ENCODE data around the gene HTR3D. TPM values are rescaled to one million over a fixed set of nuclear protein-coding genes. Genes with fewer than 3 reads are reported as not detected.

HTR3D gene
- polyA plus RNA-seq, 1 of the 3 experiments (the other 2 are of a cell fraction): not detected

DNA sequence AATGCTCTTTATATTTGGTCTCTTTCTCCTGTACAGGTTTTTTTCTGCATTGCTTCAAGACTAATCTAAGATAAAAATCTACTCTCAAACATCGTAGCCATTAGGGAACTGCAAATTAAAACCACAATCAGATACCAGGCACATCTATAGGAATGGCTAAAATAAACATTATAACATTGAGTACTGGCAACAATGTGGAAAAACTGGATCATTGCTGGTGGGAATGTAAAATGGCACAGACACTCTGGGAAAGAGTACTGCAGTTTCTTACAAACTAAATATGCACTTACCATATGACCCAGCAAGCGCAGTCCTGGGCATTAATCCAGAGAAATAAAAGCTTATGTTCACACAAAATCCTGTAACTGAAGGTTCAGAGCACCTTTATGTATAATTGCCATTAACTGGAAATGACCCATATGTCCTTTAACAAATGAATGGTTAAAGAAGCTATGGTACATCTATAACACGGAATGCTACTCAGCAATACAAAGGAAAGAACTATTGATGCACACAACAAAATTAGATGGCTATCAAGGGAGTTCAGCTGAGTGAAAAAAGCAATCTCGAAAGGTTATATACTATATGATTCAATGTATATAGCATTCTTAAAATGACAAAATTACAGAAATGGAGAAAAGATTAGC lies 20.2 kb upstream of the HTR3D start:
- ChIA-PET POLR2A (no interaction called here), CTCF (interaction anchor here (1.1 to 1.3 kb wide), 2 partner anchors 116 to 502 kb away, joined by 3 to 4 read pairs; no protein-coding TSS in a partner anchor)
- Histone ChIP-seq H3K79me2 (ENCODE audit: insufficient read depth) (peaks cover 20% of the 10 kb centered on the region), H3K4me2 (no peak overlapping the region), H3F3A (replicated peaks; ENCODE audit: insufficient read depth) (no peaks in the 10 kb centered on the region), H3K27me3 (ENCODE audit: insufficient read depth) (no peaks in the 10 kb centered on the region), H3K36me3 (replicated peaks in 1 of 2; ENCODE audit: control insufficient read depth in 1 of 2, insufficient read depth in 2 of 2, low read length in 1 of 2) (peaks cover 29 to 31% of the 10 kb centered on the region in 2 experiments), H3K9ac (no peak overlapping the region), H3K4me3 (ENCODE audit: low read depth in 2 of 2, low read length in 1 of 2) (no peak overlapping the region), H3K9me3 (no peaks in the 10 kb centered on the region), H3K9me2 (no peaks in the 10 kb centered on the region), H3K4me1 (ENCODE audit: control insufficient read depth in 1 of 2, insufficient read depth in 2 of 2, low read depth in 1 of 2, low read length in 1 of 2) (peaks cover 7 to 13% of the 10 kb centered on the region in 2 experiments; a peak in 3 of 4 replicates), H4K20me1 (ENCODE audit: insufficient read depth) (no peaks in the 10 kb centered on the region), H2AFZ (ENCODE audit: low read depth) (no peak overlapping the region), H3K27ac (ENCODE audit: low read depth in 2 of 2, low read length in 1 of 2) (no peak overlapping the region)
- DNase-seq: no peak
- WGBS (ENCODE audit: low lambda C conversion rate): 68% methylated on average over 4 of the region's 4 CpGs
- TF ChIP-seq, protein P1, sequence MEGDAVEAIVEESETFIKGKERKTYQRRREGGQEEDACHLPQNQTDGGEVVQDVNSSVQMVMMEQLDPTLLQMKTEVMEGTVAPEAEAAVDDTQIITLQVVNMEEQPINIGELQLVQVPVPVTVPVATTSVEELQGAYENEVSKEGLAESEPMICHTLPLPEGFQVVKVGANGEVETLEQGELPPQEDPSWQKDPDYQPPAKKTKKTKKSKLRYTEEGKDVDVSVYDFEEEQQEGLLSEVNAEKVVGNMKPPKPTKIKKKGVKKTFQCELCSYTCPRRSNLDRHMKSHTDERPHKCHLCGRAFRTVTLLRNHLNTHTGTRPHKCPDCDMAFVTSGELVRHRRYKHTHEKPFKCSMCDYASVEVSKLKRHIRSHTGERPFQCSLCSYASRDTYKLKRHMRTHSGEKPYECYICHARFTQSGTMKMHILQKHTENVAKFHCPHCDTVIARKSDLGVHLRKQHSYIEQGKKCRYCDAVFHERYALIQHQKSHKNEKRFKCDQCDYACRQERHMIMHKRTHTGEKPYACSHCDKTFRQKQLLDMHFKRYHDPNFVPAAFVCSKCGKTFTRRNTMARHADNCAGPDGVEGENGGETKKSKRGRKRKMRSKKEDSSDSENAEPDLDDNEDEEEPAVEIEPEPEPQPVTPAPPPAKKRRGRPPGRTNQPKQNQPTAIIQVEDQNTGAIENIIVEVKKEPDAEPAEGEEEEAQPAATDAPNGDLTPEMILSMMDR (IDR thresholded peaks at IDR 0.05): no peak
- TF ChIP-seq RCOR1 (IDR thresholded peaks at IDR 0.05; ENCODE audit: low read length) (peak; percentile 27; the same call in 1 of the 2 replicates), FOXJ3 (CRISPR knock-in tag; IDR thresholded peaks at IDR 0.05) (no peak), CHD2 (IDR thresholded peaks at IDR 0.05; ENCODE audit: low read length, partially characterized antibody) (no peak)

DNA sequence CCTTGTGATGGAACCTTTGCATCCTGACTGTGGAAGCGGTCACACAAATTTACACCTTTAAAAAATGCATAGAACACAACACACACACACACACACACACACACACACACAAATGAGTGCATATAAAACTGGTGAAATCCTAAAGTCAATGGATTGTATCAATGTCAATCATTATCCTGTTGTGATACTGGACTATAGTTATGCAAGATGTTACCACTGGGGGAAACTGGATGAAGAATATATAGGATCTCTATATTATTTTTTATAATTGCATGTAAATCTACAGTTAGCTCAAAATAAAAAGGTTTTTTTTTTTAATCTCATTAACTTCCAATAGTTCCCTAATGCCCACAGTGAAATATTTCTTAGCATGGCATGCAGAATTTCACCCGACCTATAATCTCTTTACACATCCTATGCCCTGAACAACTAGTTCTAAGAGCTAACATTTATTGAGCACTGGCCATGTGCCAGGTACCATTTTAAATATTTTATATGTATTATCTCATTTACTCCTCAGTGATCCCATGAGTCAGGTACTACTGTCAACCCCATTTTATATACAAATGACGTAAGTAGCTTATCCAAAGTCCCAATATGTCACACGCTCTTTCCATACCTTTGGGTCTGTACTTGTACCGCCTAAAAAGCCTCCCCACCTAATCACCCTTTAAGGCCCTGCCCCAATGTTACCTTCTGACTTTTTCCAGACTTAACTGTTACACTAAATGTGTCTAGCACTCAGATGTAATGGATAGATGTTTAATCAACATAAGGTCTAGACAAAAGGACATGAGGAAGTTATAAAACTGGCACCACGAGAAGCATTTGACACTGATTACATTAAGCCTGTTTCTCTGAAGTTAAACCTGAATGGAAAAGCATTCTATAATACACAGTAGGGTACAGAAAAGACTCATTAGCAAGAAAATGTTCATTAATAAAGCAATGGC lies 19.3 kb upstream of the HTR3D start:
- no peaks in the 10 kb centered on the region for H4K20me1 ChIP-seq (ENCODE audit: insufficient read depth)
- no peak overlapping the region for H3K27ac ChIP-seq (ENCODE audit: low read depth in 2 of 2, low read length in 1 of 2)
- DNase-seq: no peak
- no peaks in the 10 kb centered on the region for H3K9me3 ChIP-seq
- peaks cover 26% of the 10 kb centered on the region for H3K79me2 ChIP-seq (ENCODE audit: insufficient read depth)
- WGBS (ENCODE audit: low lambda C conversion rate): 97% methylated on average over 6 of the region's 6 CpGs
- H3K9me2 ChIP-seq: no peaks in the 10 kb centered on the region
- no peak overlapping the region for H2AFZ ChIP-seq (ENCODE audit: low read depth)
- ChIA-PET CTCF (interaction anchor here (1.1 to 1.3 kb wide), 2 partner anchors 116 to 501 kb away, joined by 3 to 4 read pairs; no protein-coding TSS in a partner anchor), POLR2A (no interaction called here)
- H3K4me1 ChIP-seq (ENCODE audit: control insufficient read depth in 1 of 2, insufficient read depth in 2 of 2, low read depth in 1 of 2, low read length in 1 of 2): peaks cover 11 to 20% of the 10 kb centered on the region in 2 experiments; a peak in 3 of 4 replicates
- H3K4me3 ChIP-seq (ENCODE audit: low read depth in 2 of 2, low read length in 1 of 2): no peak overlapping the region
- H3K27me3 ChIP-seq (ENCODE audit: insufficient read depth): no peaks in the 10 kb centered on the region
- no peak overlapping the region for H3K4me2 ChIP-seq
- H3F3A ChIP-seq (replicated peaks; ENCODE audit: insufficient read depth): no peaks in the 10 kb centered on the region
- H3K36me3 ChIP-seq (replicated peaks in 1 of 2; ENCODE audit: control insufficient read depth in 1 of 2, insufficient read depth in 2 of 2, low read length in 1 of 2): peaks cover 29 to 31% of the 10 kb centered on the region in 2 experiments
- H3K9ac ChIP-seq: no peak overlapping the region
- TF ChIP-seq, protein P2, sequence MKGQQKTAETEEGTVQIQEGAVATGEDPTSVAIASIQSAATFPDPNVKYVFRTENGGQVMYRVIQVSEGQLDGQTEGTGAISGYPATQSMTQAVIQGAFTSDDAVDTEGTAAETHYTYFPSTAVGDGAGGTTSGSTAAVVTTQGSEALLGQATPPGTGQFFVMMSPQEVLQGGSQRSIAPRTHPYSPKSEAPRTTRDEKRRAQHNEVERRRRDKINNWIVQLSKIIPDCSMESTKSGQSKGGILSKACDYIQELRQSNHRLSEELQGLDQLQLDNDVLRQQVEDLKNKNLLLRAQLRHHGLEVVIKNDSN (IDR thresholded peaks at IDR 0.05; ENCODE audit: borderline replicate concordance, low read depth): no peak
- no peak for TF ChIP-seq GATA2 (CRISPR knock-in tag; IDR thresholded peaks at IDR 0.05)
- TF ChIP-seq, protein P3, sequence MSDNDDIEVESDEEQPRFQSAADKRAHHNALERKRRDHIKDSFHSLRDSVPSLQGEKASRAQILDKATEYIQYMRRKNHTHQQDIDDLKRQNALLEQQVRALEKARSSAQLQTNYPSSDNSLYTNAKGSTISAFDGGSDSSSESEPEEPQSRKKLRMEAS (IDR thresholded peaks at IDR 0.05; ENCODE audit: low read depth): no peak
- TF ChIP-seq, protein P4, sequence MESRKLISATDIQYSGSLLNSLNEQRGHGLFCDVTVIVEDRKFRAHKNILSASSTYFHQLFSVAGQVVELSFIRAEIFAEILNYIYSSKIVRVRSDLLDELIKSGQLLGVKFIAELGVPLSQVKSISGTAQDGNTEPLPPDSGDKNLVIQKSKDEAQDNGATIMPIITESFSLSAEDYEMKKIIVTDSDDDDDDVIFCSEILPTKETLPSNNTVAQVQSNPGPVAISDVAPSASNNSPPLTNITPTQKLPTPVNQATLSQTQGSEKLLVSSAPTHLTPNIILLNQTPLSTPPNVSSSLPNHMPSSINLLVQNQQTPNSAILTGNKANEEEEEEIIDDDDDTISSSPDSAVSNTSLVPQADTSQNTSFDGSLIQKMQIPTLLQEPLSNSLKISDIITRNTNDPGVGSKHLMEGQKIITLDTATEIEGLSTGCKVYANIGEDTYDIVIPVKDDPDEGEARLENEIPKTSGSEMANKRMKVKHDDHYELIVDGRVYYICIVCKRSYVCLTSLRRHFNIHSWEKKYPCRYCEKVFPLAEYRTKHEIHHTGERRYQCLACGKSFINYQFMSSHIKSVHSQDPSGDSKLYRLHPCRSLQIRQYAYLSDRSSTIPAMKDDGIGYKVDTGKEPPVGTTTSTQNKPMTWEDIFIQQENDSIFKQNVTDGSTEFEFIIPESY (IDR thresholded peaks at IDR 0.05; ENCODE audit: borderline replicate concordance, low read depth): no peak
- TF ChIP-seq, protein P5, sequence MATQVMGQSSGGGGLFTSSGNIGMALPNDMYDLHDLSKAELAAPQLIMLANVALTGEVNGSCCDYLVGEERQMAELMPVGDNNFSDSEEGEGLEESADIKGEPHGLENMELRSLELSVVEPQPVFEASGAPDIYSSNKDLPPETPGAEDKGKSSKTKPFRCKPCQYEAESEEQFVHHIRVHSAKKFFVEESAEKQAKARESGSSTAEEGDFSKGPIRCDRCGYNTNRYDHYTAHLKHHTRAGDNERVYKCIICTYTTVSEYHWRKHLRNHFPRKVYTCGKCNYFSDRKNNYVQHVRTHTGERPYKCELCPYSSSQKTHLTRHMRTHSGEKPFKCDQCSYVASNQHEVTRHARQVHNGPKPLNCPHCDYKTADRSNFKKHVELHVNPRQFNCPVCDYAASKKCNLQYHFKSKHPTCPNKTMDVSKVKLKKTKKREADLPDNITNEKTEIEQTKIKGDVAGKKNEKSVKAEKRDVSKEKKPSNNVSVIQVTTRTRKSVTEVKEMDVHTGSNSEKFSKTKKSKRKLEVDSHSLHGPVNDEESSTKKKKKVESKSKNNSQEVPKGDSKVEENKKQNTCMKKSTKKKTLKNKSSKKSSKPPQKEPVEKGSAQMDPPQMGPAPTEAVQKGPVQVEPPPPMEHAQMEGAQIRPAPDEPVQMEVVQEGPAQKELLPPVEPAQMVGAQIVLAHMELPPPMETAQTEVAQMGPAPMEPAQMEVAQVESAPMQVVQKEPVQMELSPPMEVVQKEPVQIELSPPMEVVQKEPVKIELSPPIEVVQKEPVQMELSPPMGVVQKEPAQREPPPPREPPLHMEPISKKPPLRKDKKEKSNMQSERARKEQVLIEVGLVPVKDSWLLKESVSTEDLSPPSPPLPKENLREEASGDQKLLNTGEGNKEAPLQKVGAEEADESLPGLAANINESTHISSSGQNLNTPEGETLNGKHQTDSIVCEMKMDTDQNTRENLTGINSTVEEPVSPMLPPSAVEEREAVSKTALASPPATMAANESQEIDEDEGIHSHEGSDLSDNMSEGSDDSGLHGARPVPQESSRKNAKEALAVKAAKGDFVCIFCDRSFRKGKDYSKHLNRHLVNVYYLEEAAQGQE (IDR thresholded peaks at IDR 0.05; ENCODE audit: low read depth, low read length): no peak
- TF ChIP-seq EZH2phosphoT487 (IDR thresholded peaks at IDR 0.05; ENCODE audit: borderline replicate concordance, low read depth): no peak
- TF ChIP-seq RXRA (IDR thresholded peaks at IDR 0.05; ENCODE audit: borderline replicate concordance, low read depth): no peak
- no peak for TF ChIP-seq SMC3 (IDR thresholded peaks at IDR 0.05; ENCODE audit: low read depth, low read length)
- TF ChIP-seq GABPA (IDR thresholded peaks at IDR 0.05; ENCODE audit: low read depth): no peak

Measured in SK-N-SH (cell line).